GM12864 (cell line): ENCODE data around the gene KIF16B.

ENCODE experiments used
- DNase-seq: peaks from one replicate; pipeline ENCODE4 v3.0.0-alpha.2; 2011; ENCODE audit warnings: low read depth
- H3K4me3 ChIP-seq: 2 replicates; pipeline ENCODE4 v1.5.1; 2011; ENCODE audit warnings: mild to moderate bottlenecking, low read depth, low read length, control low read depth
- CTCF ChIP-seq: IDR thresholded peaks from 2 replicates; pipeline ENCODE4 v1.5.1; 2011; ENCODE audit warnings: low read depth, mild to moderate bottlenecking, moderate library complexity, low read length, control low read depth, inconsistent platforms; ENCODE audit errors: missing control alignments

Gene KIF16B

GRCh38 chr20:16424780-16425179 lies 148.5 kb downstream of the KIF16B start:
- TF ChIP-seq CTCF, result no peak
- H3K4me3 ChIP-seq, result no peak overlapping the region
- no peak for DNase-seq

- no peak overlapping the region for H3K4me3 ChIP-seq
- no peak for DNase-seq
- no peak for TF ChIP-seq CTCF
These were observed 149.7 kb downstream of the KIF16B start for GRCh38 chr20:16423311-16424212.

- no peak for TF ChIP-seq CTCF
- H3K4me3 ChIP-seq, result no peak overlapping the region
- DNase-seq, result no peak
These were observed 154.0 kb downstream of the KIF16B start for GRCh38 chr20:16419138-16419715.

- TF ChIP-seq CTCF, result no peak
- no peak for DNase-seq
- H3K4me3 ChIP-seq, result no peak overlapping the region
These were observed 154.6 kb downstream of the KIF16B start for GRCh38 chr20:16418616-16419015.

GRCh38 chr20:16417001-16417400 lies 156.2 kb downstream of the KIF16B start:
- DNase-seq, result no peak
- no peak overlapping the region for H3K4me3 ChIP-seq
- TF ChIP-seq CTCF, result no peak

GRCh38 chr20:16415071-16416053 lies 157.9 kb downstream of the KIF16B start:
- DNase-seq, result no peak
- H3K4me3 ChIP-seq, result no peak overlapping the region
- no peak for TF ChIP-seq CTCF
